GM12878 (cell line): Measurements from ENCODE around the gene ZMIZ1. TPM values are rescaled to one million over a fixed set of nuclear protein-coding genes. Genes with fewer than 3 reads are reported as not detected.

Experiments used
- ATAC-seq: fragments of 200-7000 bp; cut with Tn5 transposase; 3 replicates; pipeline ENCODE4 v1.9.1; 2020; ENCODE audit warnings: mild to moderate bottlenecking, moderate library complexity
- BruUV-seq: library from RNA; stranded (reverse); fragments of 400-500 nt; replicated peaks from 2 replicates; lab custom pipeline; 2021; lab: Mats Ljungman, UMichigan
- CTCF ChIA-PET: fragments of 300-600 bp; sonication (Branson Sonifier 250); formaldehyde crosslinking; extraction: SDS; loops from one replicate; lab custom pipeline; 2021; ENCODE audit warnings: inconsistent platforms; lab: Yijun Ruan, JAX
- POLR2A ChIA-PET: fragments of 350-600 bp; formaldehyde crosslinking; extraction: SDS; loops from one replicate; lab custom pipeline; 2021; ENCODE audit warnings: inconsistent platforms; lab: Charles Lee
- RAD21 ChIA-PET: fragments of 300-600 bp; sonication (Branson Sonifier 250); formaldehyde crosslinking; loops from one replicate; lab custom pipeline; 2023; ENCODE audit warnings: antibody characterized with exemption; ENCODE audit not compliant: unreplicated experiment; lab: Charles Lee
- SMC1A ChIA-PET: fragments of 300-600 bp; sonication (Branson Sonifier 250); formaldehyde crosslinking; loops from one replicate; lab custom pipeline; 2023; ENCODE audit not compliant: unreplicated experiment, uncharacterized antibody; lab: Charles Lee
- DNase-seq: peaks from one replicate; pipeline ENCODE4 v3.0.0-alpha.2; 2011; ENCODE audit warnings: low read depth, low spot score
- FAIRE-seq: peaks from 3 replicates; lab custom pipeline; 2011; peaks lifted over from hg19 to GRCh38; lab: Jason Lieb, UNC
- H2AFZ ChIP-seq: 2 replicates; pipeline ENCODE4 v1.6.0; 2011; ENCODE audit warnings: low read depth, low read length, control low read depth; ENCODE audit not compliant: control insufficient read depth
- H3K27ac ChIP-seq: 2 replicates; pipeline ENCODE4 v1.5.1; 2011; ENCODE audit warnings: control low read depth; ENCODE audit not compliant: control insufficient read depth, insufficient read depth
- H3K27me3 ChIP-seq, 2 experiments: replicated peaks in 1 of 2; 2 replicates each; pipeline versions ENCODE4 v1.6.0 to v1.6.1; 2011; ENCODE audit warnings: low read length in 1 of 2; ENCODE audit not compliant: control insufficient read depth in 2 of 2, insufficient read depth in 2 of 2
- H3K36me3 ChIP-seq, 2 experiments: 2 replicates each; pipeline ENCODE4 v1.5.1; 2011; ENCODE audit warnings: low read length in 1 of 2; ENCODE audit not compliant: control insufficient read depth in 2 of 2, insufficient read depth in 2 of 2
- H3K4me1 ChIP-seq: 2 replicates; pipeline ENCODE4 v1.6.1; 2011; ENCODE audit warnings: mild to moderate bottlenecking, low read length, moderate library complexity, mixed read lengths; ENCODE audit not compliant: control insufficient read depth, insufficient read depth
- H3K4me2 ChIP-seq: 2 replicates; pipeline ENCODE4 v1.6.0; 2011; ENCODE audit warnings: control low read depth; ENCODE audit not compliant: control insufficient read depth, insufficient read depth
- H3K4me3 ChIP-seq: fragments of 200-600 bp; sonication (generic); 2 replicates; pipeline ENCODE4 v1.5.1; 2016
- H3K79me2 ChIP-seq: 2 replicates; pipeline ENCODE4 v1.6.0; 2011; ENCODE audit warnings: low read length; ENCODE audit not compliant: control insufficient read depth, insufficient read depth
- H3K9ac ChIP-seq: 2 replicates; pipeline ENCODE4 v1.8.0; 2011; ENCODE audit warnings: low read length, control low read depth, mixed read lengths; ENCODE audit not compliant: control insufficient read depth, insufficient read depth
- H3K9me3 ChIP-seq: replicated peaks from 3 replicates; pipeline ENCODE4 v1.5.1; 2011; ENCODE audit warnings: mild to moderate bottlenecking, low read length; ENCODE audit not compliant: control insufficient read depth, insufficient read depth
- H4K20me1 ChIP-seq: 2 replicates; pipeline ENCODE4 v1.6.0; 2011; ENCODE audit not compliant: control insufficient read depth, insufficient read depth
- CBX3 ChIP-seq: fragments of 200-600 bp; sonication (generic); IDR thresholded peaks from 2 replicates; pipeline ENCODE4 v1.6.1; 2016; ENCODE audit warnings: low read depth, borderline replicate concordance
- CHD2 ChIP-seq: IDR thresholded peaks from 2 replicates; pipeline ENCODE4 v1.6.1; 2011; ENCODE audit warnings: low read depth, low read length, improper control_type of control experiment, borderline replicate concordance
- ELK1 ChIP-seq: IDR thresholded peaks from 2 replicates; pipeline ENCODE4 v1.6.1; 2012; ENCODE audit warnings: low read depth, low read length, improper control_type of control experiment
- ETV6 ChIP-seq, 2 experiments: fragments of 450-650 bp in 1 of 2; IDR thresholded peaks in 1 of 2; conservative IDR thresholded peaks in 1 of 2; 2 replicates each; pipeline ENCODE4 v1.6.1; 2014; ENCODE audit warnings: antibody characterized with exemption in 1 of 2, borderline replicate concordance in 1 of 2, low read depth in 1 of 2, mild to moderate bottlenecking in 1 of 2, moderate library complexity in 1 of 2
- MLLT1 ChIP-seq: fragments of 450-650 bp; IDR thresholded peaks from 2 replicates; pipeline ENCODE4 v1.6.1; 2016; ENCODE audit warnings: mild to moderate bottlenecking
- NBN ChIP-seq: fragments of 450-650 bp; IDR thresholded peaks from 2 replicates; pipeline ENCODE4 v1.6.1; 2016
- NFYA ChIP-seq: IDR thresholded peaks from 2 replicates; pipeline ENCODE4 v1.6.1; 2011; ENCODE audit warnings: low read depth, mild to moderate bottlenecking, low read length, improper control_type of control experiment, borderline replicate concordance
- NR2C1 ChIP-seq: fragments of 450-650 bp; IDR thresholded peaks from 2 replicates; pipeline ENCODE4 v1.6.1; 2017; ENCODE audit warnings: antibody characterized with exemption, mild to moderate bottlenecking, moderate library complexity
- NRF1 ChIP-seq: conservative IDR thresholded peaks from 2 replicates; pipeline ENCODE4 v1.6.1; 2011; ENCODE audit warnings: mild to moderate bottlenecking, low read depth, low read length, improper control_type of control experiment
- POLR2A ChIP-seq: IDR thresholded peaks from 2 replicates; pipeline ENCODE4 v1.6.1; 2011; ENCODE audit warnings: low read depth, mild to moderate bottlenecking, low read length
- RAD51 ChIP-seq: fragments of 450-650 bp; IDR thresholded peaks from 2 replicates; pipeline ENCODE4 v1.6.1; 2016; ENCODE audit warnings: moderate library complexity, mild to moderate bottlenecking, inconsistent platforms
- RFX5 ChIP-seq: IDR thresholded peaks from 2 replicates; pipeline ENCODE4 v1.6.1; 2011; ENCODE audit warnings: low read depth, low read length, improper control_type of control experiment
- SP1 ChIP-seq: IDR thresholded peaks from one replicate; pipeline ENCODE4 v1.6.1; 2011; ENCODE audit warnings: low read depth, low read length
- SUZ12 ChIP-seq: fragments of 200-600 bp; sonication (generic); IDR thresholded peaks from one replicate; pipeline ENCODE4 v1.6.1; 2018; ENCODE audit warnings: antibody characterized with exemption, mild to moderate bottlenecking; ENCODE audit not compliant: unreplicated experiment
- TBL1XR1 ChIP-seq: IDR thresholded peaks from 2 replicates; pipeline ENCODE4 v1.6.1; 2012; ENCODE audit warnings: low read depth, low read length, improper control_type of control experiment
- ZSCAN29 ChIP-seq: fragments of 450-650 bp; IDR thresholded peaks from 2 replicates; pipeline ENCODE4 v1.6.1; 2017; ENCODE audit warnings: mild to moderate bottlenecking, moderate library complexity
- WGBS: methylation state at CpG from one replicate; pipeline ENCODE4 v1.1.6; 2016; ENCODE audit warnings: low lambda C conversion rate; ENCODE audit not compliant: insufficient replicate concordance, insufficient coverage; ENCODE audit errors: missing lambda C conversion rate; 5-methylcytosine and 5-hydroxymethylcytosine counted together
- in situ Hi-C: fragments of 300-500 bp; cut with MboI; formaldehyde crosslinking; loops from 9 replicates; pipeline ENCODE4 v1.14.3; 2018; ENCODE audit warnings: mixed read lengths
- intact Hi-C: fragments of 100-400 bp; cut with micrococcal nuclease; formaldehyde crosslinking; loops from one replicate; pipeline ENCODE4 v1.14.2; 2022; ENCODE audit not compliant: unreplicated experiment
- polyA plus RNA-seq, 11 experiments: library from polyadenylated mRNA; depleted of rRNA in 4 of 11; unstranded in 6 of 11; stranded (reverse) in 5 of 11; fragments of >200 nt; fragmentation: Nextera tagmentation in 4 of 11; fragmentation: Illumina TruSeq in 1 of 11; extraction: Ambion mirVana in 4 of 11; extraction: Trizol in 1 of 11; gene quantifications; 1 replicate in 1 of 11; 2 replicates in 10 of 11; pipeline versions ENCODE4 v1.2.1 to v1.2.3, GENCODE V29; 2011 to 2016; ENCODE audit warnings: inconsistent platforms in 2 of 11, missing spikeins in 2 of 11, low read depth in 1 of 11
- total RNA-seq, 4 experiments: library from RNA; depleted of rRNA in 3 of 4; stranded (reverse); fragments of >200 nt in 3 of 4; fragmentation: Illumina TruSeq in 1 of 4; extraction: Trizol in 1 of 4; gene quantifications; 2 replicates each; pipeline versions ENCODE4 v1.2.1 to v1.2.3, GENCODE V29; 2013 to 2021
- TF ChIP-seq, protein P1 (sequence below): IDR thresholded peaks from 2 replicates; pipeline ENCODE4 v1.6.1; 2011; ENCODE audit warnings: low read depth, low read length, improper control_type of control experiment, borderline replicate concordance

ZMIZ1 gene
- total and polyA plus RNA-seq, 10 of the 15 experiments (the other 5 are each of a cell fraction or from before 2014, with no cell fraction given) = 3.1 to 82.3 (median 14.9) TPM

- ATAC-seq = no peak
- no peak overlapping the region for H3K4me2 ChIP-seq
- H3K27ac ChIP-seq = no peak overlapping the region
- WGBS = 26% methylated on average over 12 of the region's 12 CpGs
- H4K20me1 ChIP-seq = no peaks in the 10 kb centered on the region
- H3K9me3 ChIP-seq = no peaks in the 10 kb centered on the region
- ChIA-PET CTCF (interaction anchor here (1.1 kb wide), 1 partner anchor 57 kb away, joined by 3 read pairs; no protein-coding TSS in a partner anchor), SMC1A (interaction anchor here (1.0 to 1.1 kb wide), 2 partner anchors 35 to 36 kb away, joined by 3 to 4 read pairs; no protein-coding TSS in a partner anchor), RAD21 (no interaction called here), POLR2A (interaction anchor here (1.2 kb wide), 1 partner anchor 10 kb away, joined by 4 read pairs; no protein-coding TSS in a partner anchor)
- peaks cover 0 to 2% of the 10 kb centered on the region in 2 experiments; a peak in 1 of 4 replicates for H3K27me3 ChIP-seq
- intact Hi-C loops (no loop called here), in situ Hi-C loops (no loop called here)
- no TSS peak for BruUV-seq
- FAIRE-seq = no peak
- H3K4me3 ChIP-seq = no peak overlapping the region
- H3K9ac ChIP-seq = no peak overlapping the region
- H3K79me2 ChIP-seq = no peaks in the 10 kb centered on the region
- no peak for TF ChIP-seq CHD2
- no peak for TF ChIP-seq SP1
- no peak for TF ChIP-seq CBX3
- no peak for TF ChIP-seq RAD51
- TF ChIP-seq NR2C1 = no peak
- TF ChIP-seq, protein P1, sequence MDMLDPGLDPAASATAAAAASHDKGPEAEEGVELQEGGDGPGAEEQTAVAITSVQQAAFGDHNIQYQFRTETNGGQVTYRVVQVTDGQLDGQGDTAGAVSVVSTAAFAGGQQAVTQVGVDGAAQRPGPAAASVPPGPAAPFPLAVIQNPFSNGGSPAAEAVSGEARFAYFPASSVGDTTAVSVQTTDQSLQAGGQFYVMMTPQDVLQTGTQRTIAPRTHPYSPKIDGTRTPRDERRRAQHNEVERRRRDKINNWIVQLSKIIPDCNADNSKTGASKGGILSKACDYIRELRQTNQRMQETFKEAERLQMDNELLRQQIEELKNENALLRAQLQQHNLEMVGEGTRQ = no peak
- TF ChIP-seq TBL1XR1 = no peak
- no peak for TF ChIP-seq SUZ12
- no peak for TF ChIP-seq ETV6 (conservative IDR thresholded peaks at IDR 0.05 in 1 of 2, IDR thresholded peaks at IDR 0.05 in 1 of 2; ENCODE audit: borderline replicate concordance in 1 of 2, low read depth in 1 of 2)
- TF ChIP-seq NBN = no peak
- no peak for TF ChIP-seq POLR2A
- TF ChIP-seq MLLT1 = no peak
- no peak for TF ChIP-seq ELK1
- no peak for TF ChIP-seq NRF1
- no peak for TF ChIP-seq NFYA
- no peak for TF ChIP-seq RFX5
- TF ChIP-seq ZSCAN29 = no peak
- no peak overlapping the region for H2AFZ ChIP-seq
- H3K36me3 ChIP-seq = no peaks in the 10 kb centered on the region
- peaks cover 11% of the 10 kb centered on the region for H3K4me1 ChIP-seq
- DNase-seq = no peak
Measured at GRCh38 chr10:79229830-79230327, 161.1 kb downstream of the ZMIZ1 start.
